Effector memory CD4-positive, alpha-beta T cell (primary cell): Measurements from ENCODE around the gene C1orf53.
"Not testable (repeated sequence)": the region's sequence is repeated elsewhere in the genome, so short reads cannot be mapped to it uniquely, and the experiment has no call there.

ENCODE experiments used
- DNase-seq, 3 donors: peaks; one replicate each; pipeline ENCODE4 v3.0.0-alpha.2; 2020
- H3K27ac ChIP-seq: 2 replicates; pipeline ENCODE4 v1.7.0; 2013; ENCODE audit warnings: mild to moderate bottlenecking, low read length, moderate library complexity; ENCODE audit not compliant: insufficient read depth, poor library complexity, severe bottlenecking
- H3K27me3 ChIP-seq: replicated peaks from 2 replicates; pipeline ENCODE4 v1.7.0; 2013; ENCODE audit warnings: mild to moderate bottlenecking, low read length; ENCODE audit not compliant: insufficient read depth, control insufficient read depth, poor library complexity, severe bottlenecking
- H3K36me3 ChIP-seq: 2 replicates; pipeline ENCODE4 v1.7.0; 2013; ENCODE audit warnings: mild to moderate bottlenecking, low read length, moderate library complexity; ENCODE audit not compliant: control insufficient read depth, insufficient read depth
- H3K4me1 ChIP-seq: 2 replicates; pipeline ENCODE4 v1.7.0; 2013; ENCODE audit warnings: low read length, mild to moderate bottlenecking; ENCODE audit not compliant: control insufficient read depth, insufficient read depth, poor library complexity, severe bottlenecking
- H3K4me3 ChIP-seq: 2 replicates; pipeline ENCODE4 v1.7.0; 2013; ENCODE audit warnings: low read length, low read depth, mild to moderate bottlenecking; ENCODE audit not compliant: insufficient read depth, poor library complexity, severe bottlenecking
- H3K9me3 ChIP-seq: 2 replicates; pipeline ENCODE4 v1.7.0; 2013; ENCODE audit warnings: mild to moderate bottlenecking, low read length, moderate library complexity; ENCODE audit not compliant: control insufficient read depth

Gene C1orf53

GRCh38 chr1:197937381-197937780 lies 35.0 kb downstream of the C1orf53 start:
- Histone ChIP-seq H3K4me1 (no peaks in the 10 kb centered on the region), H3K27ac (no peak overlapping the region), H3K27me3 (peaks cover 5% of the 10 kb centered on the region), H3K36me3 (no peaks in the 10 kb centered on the region), H3K4me3 (no peak overlapping the region), H3K9me3 (no peaks in the 10 kb centered on the region)
- no peak for DNase-seq

- H3K4me1 ChIP-seq = no peaks in the 10 kb centered on the region
- peaks cover 5% of the 10 kb centered on the region for H3K27me3 ChIP-seq
- no peak for DNase-seq
- no peak overlapping the region for H3K4me3 ChIP-seq
- H3K27ac ChIP-seq = no peak overlapping the region
- H3K36me3 ChIP-seq = no peaks in the 10 kb centered on the region
- no peaks in the 10 kb centered on the region for H3K9me3 ChIP-seq
Observed at GRCh38 chr1:197937892-197938291, 35.5 kb downstream of the C1orf53 start.

GRCh38 chr1:197939159-197939980 lies 36.9 kb downstream of the C1orf53 start:
- H3K36me3 ChIP-seq, H3K4me3 ChIP-seq, H3K27ac ChIP-seq, H3K9me3 ChIP-seq, DNase-seq, H3K27me3 ChIP-seq, H3K4me1 ChIP-seq: not testable (repeated sequence)

- H3K27ac ChIP-seq = no peak overlapping the region
- no peaks in the 10 kb centered on the region for H3K4me1 ChIP-seq
- no peaks in the 10 kb centered on the region for H3K9me3 ChIP-seq
- H3K4me3 ChIP-seq = no peak overlapping the region
- H3K36me3 ChIP-seq = no peaks in the 10 kb centered on the region
- H3K27me3 ChIP-seq = no peaks in the 10 kb centered on the region
- DNase-seq = no peak
Observed at GRCh38 chr1:197942042-197942441, 39.6 kb downstream of the C1orf53 start.

GRCh38 chr1:197944485-197944884 lies 42.1 kb downstream of the C1orf53 start:
- no peaks in the 10 kb centered on the region for H3K27me3 ChIP-seq

GRCh38 chr1:197948926-197949899 lies 46.8 kb downstream of the C1orf53 start:
- H3K27me3 ChIP-seq = no peaks in the 10 kb centered on the region
- no peaks in the 10 kb centered on the region for H3K9me3 ChIP-seq
- DNase-seq = no peak
- no peak overlapping the region for H3K27ac ChIP-seq
- H3K4me1 ChIP-seq = peaks cover 14% of the 10 kb centered on the region
- no peaks in the 10 kb centered on the region for H3K36me3 ChIP-seq
- peak overlapping the region; percentile 5 for H3K4me3 ChIP-seq

More at GRCh38 chr1:197944485-197944884, 42.1 kb downstream of the C1orf53 start:
- no peaks in the 10 kb centered on the region for H3K9me3 ChIP-seq
- no peaks in the 10 kb centered on the region for H3K36me3 ChIP-seq
- DNase-seq = no peak
- H3K27ac ChIP-seq = no peak overlapping the region
- H3K4me3 ChIP-seq = no peak overlapping the region
- H3K4me1 ChIP-seq = peaks cover 10% of the 10 kb centered on the region

- H3K4me1 ChIP-seq = peaks cover 14% of the 10 kb centered on the region
- DNase-seq = no peak
- H3K9me3 ChIP-seq = no peaks in the 10 kb centered on the region
- no peak overlapping the region for H3K4me3 ChIP-seq
- H3K36me3 ChIP-seq = no peaks in the 10 kb centered on the region
- H3K27ac ChIP-seq = no peak overlapping the region
- H3K27me3 ChIP-seq = no peaks in the 10 kb centered on the region
Observed at GRCh38 chr1:197951089-197951488, 48.7 kb downstream of the C1orf53 start.

- Histone ChIP-seq H3K4me1 (peaks cover 14% of the 10 kb centered on the region), H3K4me3 (no peak overlapping the region), H3K9me3 (no peaks in the 10 kb centered on the region), H3K27me3 (no peaks in the 10 kb centered on the region), H3K27ac (no peak overlapping the region), H3K36me3 (no peaks in the 10 kb centered on the region)
- no peak for DNase-seq
Observed at GRCh38 chr1:197951617-197952175, 49.3 kb downstream of the C1orf53 start.

GRCh38 chr1:197953472-197953871 lies 51.0 kb downstream of the C1orf53 start:
- H3K36me3 ChIP-seq, DNase-seq, H3K4me3 ChIP-seq, H3K27ac ChIP-seq, H3K9me3 ChIP-seq, H3K27me3 ChIP-seq: not testable (repeated sequence)
- H3K4me1 ChIP-seq = peaks cover 11% of the 10 kb centered on the region
